Stomach (tissue), 4 donors: ENCODE measurements around the gene NR3C1.

ENCODE experiments used
- CTCF ChIP-seq, 7 experiments: fragments of 450-650 bp in 4 of 7; fragments of 200-600 bp in 3 of 7; sonication (generic) in 3 of 7; IDR thresholded peaks; one replicate each; pipeline ENCODE4 v1.5.1; 2016 to 2019; ENCODE audit warnings: antibody characterized with exemption in 7 of 7, control low read depth in 2 of 7, mild to moderate bottlenecking in 1 of 7
- EP300 ChIP-seq: sonication (generic); formaldehyde crosslinking; IDR thresholded peaks from one replicate; pipeline ENCODE4 v1.6.1; 2017; ENCODE audit warnings: antibody characterized with exemption
- POLR2A ChIP-seq, 4 donors: fragments of 450-650 bp; IDR thresholded peaks; one replicate each; pipeline ENCODE4 v1.6.1; 2016; ENCODE audit warnings: antibody characterized with exemption in 4 of 4, control low read depth in 2 of 4, mild to moderate bottlenecking in 1 of 4, moderate library complexity in 1 of 4
- POLR2AphosphoS5 ChIP-seq, 3 donors: sonication (generic); formaldehyde crosslinking; IDR thresholded peaks; one replicate each; pipeline ENCODE4 v1.6.1; 2016; ENCODE audit warnings: antibody characterized with exemption in 3 of 3

- TF ChIP-seq POLR2A (IDR thresholded peaks at IDR 0.05) (no peak), POLR2AphosphoS5 (IDR thresholded peaks at IDR 0.05) (no peak), CTCF (IDR thresholded peaks at IDR 0.05) (no peak), EP300 (no peak)
Measured at GRCh38 chr5:143338658-143339366, 64.7 kb downstream of the NR3C1 start.
